Measurements from ENCODE around the gene TACR1.
"Not testable (repeated sequence)": the region's sequence is repeated elsewhere in the genome, so short reads cannot be mapped to it uniquely, and the experiment has no call there.

TACR1 gene, protein sequence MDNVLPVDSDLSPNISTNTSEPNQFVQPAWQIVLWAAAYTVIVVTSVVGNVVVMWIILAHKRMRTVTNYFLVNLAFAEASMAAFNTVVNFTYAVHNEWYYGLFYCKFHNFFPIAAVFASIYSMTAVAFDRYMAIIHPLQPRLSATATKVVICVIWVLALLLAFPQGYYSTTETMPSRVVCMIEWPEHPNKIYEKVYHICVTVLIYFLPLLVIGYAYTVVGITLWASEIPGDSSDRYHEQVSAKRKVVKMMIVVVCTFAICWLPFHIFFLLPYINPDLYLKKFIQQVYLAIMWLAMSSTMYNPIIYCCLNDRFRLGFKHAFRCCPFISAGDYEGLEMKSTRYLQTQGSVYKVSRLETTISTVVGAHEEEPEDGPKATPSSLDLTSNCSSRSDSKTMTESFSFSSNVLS

DNA sequence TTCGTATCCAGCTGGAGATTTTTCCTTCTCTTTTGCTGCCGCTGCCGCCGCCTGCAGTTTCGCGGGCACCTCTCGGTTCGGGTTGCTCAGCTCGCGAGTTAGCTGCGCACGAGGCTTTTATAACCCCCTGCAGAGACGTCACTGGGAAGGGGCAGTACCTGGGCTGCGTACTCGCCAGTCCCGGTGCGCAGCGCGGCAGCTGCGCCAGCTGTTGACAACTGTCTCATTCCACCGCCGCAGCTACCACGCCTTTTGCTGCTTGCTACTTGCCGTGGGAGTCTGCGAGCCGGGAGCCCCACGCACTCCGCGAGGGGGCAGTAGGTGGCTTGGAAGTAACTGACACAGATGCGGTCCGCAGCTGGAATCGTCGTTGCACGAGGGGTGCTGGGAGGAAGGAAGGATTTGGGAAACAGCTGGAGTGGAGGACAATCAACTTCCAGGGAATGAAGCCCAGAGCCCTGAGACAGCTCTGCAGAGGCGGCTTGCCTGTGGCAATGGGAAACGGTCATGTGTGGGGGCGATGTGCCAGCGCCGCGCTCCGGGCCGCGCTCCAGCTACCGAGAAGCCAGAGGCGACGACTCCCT lies at the start of gene TACR1:
Gene TACR1, minus strand, starts transcription at position 93 of the 584 bp plus-strand sequence. CDS start 586 bp downstream, outside the sequence.
- Mint-ChIP-seq H3K9me3 (no peaks in the 10 kb centered on the region), H3K4me1 (ENCODE audit: low read depth) (no peaks in the 10 kb centered on the region), H3K27ac (no peak within 1 kb of the TSS), H3K36me3 (ENCODE audit: low read depth) (no peaks in the 10 kb centered on the region), H3K27me3 (ENCODE audit: low read depth) (peaks cover 66% of the 10 kb centered on the region), H3K4me3 (no peak within 1 kb of the TSS)

DNA sequence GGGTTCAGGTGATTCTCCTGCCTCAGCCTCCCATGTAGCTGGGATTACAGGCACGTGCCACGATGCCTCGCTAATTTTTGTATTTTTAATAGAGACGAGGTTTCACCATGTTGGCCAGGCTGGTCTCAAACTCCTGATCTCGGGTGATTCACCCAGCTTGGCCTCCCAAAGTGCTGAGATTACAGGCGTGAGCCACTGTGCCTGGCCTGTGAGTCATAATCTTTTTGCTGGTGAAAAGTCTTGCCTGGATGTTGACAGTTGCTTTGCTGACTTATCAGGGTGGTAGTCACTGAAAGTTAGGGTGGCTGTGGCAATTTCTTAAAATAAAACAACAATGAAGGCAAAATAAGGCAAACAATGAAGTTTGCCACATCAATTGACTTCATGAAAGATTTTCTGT lies 49.3 kb upstream of the TACR1 start:
- H3K27ac Mint-ChIP-seq; H3K4me1 Mint-ChIP-seq (ENCODE audit: low read depth); H3K4me3 Mint-ChIP-seq; H3K36me3 Mint-ChIP-seq (ENCODE audit: low read depth); H3K9me3 Mint-ChIP-seq; H3K27me3 Mint-ChIP-seq (ENCODE audit: low read depth): not testable (repeated sequence)

DNA sequence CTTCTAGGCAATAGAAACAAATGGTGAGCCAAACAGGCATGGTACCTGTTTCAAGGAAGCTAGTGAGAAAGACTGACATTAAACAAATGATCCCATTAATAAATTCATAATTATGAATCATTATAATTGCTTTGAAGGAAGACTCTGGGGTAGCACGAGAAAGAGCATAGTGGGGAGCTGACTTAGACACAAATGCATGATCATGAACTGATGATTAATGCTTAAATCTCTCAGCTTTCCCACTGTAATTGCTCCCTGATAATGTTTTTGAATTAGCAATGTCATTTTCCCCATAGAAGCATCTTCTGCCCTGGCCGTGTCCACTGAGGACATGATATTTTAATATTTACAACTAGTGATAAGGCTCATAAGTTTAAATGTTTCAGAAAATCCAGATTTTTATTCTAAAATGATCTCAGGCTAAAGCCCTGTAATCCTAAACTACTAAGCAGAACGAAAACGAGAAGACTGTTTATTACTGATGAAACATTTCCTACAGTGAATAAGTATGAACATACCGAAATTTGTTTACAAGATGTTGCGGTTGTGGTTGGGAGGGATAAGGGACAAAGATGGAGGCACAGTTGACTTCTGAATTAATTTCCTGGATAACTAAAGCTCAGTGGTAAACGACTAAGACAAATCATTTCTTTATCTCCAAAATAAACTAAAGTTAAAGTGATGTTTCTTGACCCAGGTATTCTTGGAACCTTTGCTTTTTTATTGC lies 47.3 kb upstream of the TACR1 start:
- Mint-ChIP-seq H3K4me1 (ENCODE audit: low read depth) (no peaks in the 10 kb centered on the region), H3K4me3 (no peak overlapping the region), H3K36me3 (ENCODE audit: low read depth) (no peaks in the 10 kb centered on the region), H3K27me3 (ENCODE audit: low read depth) (no peaks in the 10 kb centered on the region), H3K9me3 (no peaks in the 10 kb centered on the region), H3K27ac (no peak overlapping the region)

DNA sequence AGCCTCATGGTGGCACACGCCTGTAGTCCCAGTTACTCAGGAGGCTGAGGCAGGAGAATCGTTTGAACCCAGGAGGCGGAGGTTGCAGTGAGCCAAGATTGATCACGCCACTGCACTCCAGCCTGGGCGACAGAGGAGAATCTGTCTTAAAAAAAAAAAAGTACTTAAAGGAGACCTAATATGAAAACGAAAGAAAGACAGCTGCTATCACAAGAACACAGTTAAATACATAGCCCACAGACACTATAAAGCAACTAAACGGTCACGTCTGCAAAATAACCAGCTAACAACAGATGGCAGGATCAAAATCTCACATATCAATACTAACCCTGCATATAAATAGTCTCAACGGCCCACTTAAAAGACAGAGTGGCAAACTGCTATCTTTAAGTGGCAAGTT lies 43.9 kb upstream of the TACR1 start:
- Mint-ChIP-seq H3K27ac (no peak overlapping the region), H3K4me3 (no peak overlapping the region), H3K9me3 (no peaks in the 10 kb centered on the region), H3K36me3 (ENCODE audit: low read depth) (no peaks in the 10 kb centered on the region), H3K27me3 (ENCODE audit: low read depth) (no peaks in the 10 kb centered on the region), H3K4me1 (ENCODE audit: low read depth) (no peaks in the 10 kb centered on the region)

DNA sequence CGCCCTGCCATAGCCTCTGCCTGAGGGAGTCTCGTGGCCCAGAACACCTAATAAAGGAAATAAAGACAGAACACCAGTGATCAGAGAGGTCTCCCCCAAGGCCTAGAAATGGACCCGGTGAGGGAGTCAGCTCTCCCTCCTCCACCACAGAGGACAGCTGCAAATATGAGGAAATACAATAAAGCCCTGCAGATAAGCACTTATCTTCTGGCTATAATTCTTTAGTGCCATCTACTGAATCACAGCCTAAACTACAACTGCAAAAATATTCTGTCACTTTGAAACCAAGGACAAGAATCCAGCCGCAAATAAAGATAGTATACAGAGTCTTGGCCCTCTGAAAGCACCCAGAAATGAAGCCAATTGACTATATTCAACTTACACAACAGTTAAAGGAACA lies 42.4 kb upstream of the TACR1 start:
- no peak overlapping the region for H3K4me3 Mint-ChIP-seq
- H3K27ac Mint-ChIP-seq, result no peak overlapping the region
- no peaks in the 10 kb centered on the region for H3K9me3 Mint-ChIP-seq
- H3K27me3 Mint-ChIP-seq (ENCODE audit: low read depth), result no peaks in the 10 kb centered on the region
- no peaks in the 10 kb centered on the region for H3K4me1 Mint-ChIP-seq (ENCODE audit: low read depth)
- no peaks in the 10 kb centered on the region for H3K36me3 Mint-ChIP-seq (ENCODE audit: low read depth)

DNA sequence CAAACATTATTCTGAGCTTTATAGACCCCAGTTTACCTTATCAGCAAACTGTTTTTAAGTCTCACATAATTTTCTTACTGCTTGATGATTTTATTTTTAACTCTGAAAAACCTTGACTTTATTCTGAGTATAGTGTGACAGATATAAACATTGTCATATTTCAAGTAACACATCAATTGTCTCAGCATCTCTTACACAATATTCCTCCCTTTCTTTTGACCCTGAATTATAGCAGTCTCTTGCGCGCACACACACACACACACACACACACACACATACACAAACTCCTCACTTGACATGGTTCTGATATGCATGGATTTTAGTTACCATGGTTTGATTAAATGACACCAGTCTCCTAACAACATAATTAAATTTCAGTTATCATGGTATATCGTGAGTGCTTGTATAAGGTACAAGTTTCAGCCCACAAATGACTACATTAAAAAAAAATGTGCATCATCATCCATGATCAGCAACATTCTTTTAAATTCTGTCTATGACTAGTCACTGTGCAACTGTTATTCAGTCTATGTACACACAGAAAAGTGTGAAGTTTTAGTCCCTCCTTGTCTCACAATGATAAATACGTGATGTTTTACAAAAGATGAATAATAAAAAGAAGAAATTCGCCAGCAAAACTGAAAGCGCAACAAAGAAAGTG lies 39.5 kb upstream of the TACR1 start:
- Mint-ChIP-seq H3K4me3 (no peak overlapping the region), H3K36me3 (ENCODE audit: low read depth) (no peaks in the 10 kb centered on the region), H3K4me1 (ENCODE audit: low read depth) (no peaks in the 10 kb centered on the region), H3K9me3 (no peaks in the 10 kb centered on the region), H3K27me3 (ENCODE audit: low read depth) (no peaks in the 10 kb centered on the region), H3K27ac (no peak overlapping the region)

DNA sequence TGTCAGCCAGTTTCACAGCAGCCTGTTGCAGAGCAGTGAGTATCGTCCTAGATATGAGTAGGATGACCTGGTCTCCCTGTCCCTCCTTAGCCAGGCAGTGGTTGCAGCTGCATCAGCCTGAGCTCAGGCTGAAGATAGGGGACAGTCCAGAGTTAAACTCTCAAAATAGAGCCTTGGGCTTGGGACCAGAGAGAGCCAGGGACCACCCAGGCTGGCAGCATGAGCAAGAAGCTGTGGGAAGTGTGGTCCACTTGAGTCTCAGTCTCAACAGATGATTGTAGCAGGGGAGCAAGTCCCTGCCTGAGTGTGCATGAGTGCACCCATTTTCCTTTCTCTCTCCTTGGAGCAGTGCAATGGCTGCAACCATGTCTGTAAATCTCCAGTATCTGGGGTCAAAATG lies 38.0 kb upstream of the TACR1 start:
- no peaks in the 10 kb centered on the region for H3K27me3 Mint-ChIP-seq (ENCODE audit: low read depth)
- H3K4me1 Mint-ChIP-seq (ENCODE audit: low read depth), result no peaks in the 10 kb centered on the region
- H3K4me3 Mint-ChIP-seq, result no peak overlapping the region
- H3K36me3 Mint-ChIP-seq (ENCODE audit: low read depth), result no peaks in the 10 kb centered on the region
- no peaks in the 10 kb centered on the region for H3K9me3 Mint-ChIP-seq
- H3K27ac Mint-ChIP-seq, result no peak overlapping the region

DNA sequence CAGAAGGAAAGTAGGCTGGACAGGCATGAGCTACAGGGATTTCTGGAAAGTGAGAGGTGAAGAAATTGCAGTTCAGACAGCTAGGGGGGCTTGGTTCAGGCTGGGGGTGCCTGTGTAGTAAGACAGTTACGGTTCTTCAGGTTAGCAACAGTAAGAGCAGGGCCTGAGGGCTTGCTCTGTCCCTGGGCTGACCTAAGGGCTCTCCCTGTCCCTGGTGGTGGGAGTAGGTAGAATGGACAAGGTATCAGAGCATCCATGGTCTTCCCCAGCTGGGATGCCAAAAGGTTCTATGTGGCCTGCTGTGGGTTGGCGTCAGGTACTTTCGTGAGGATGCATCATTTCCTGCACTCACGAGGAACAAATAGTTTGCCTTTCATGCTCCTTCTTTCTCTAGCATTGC lies 34.6 kb upstream of the TACR1 start:
- no peaks in the 10 kb centered on the region for H3K36me3 Mint-ChIP-seq (ENCODE audit: low read depth)
- no peaks in the 10 kb centered on the region for H3K27me3 Mint-ChIP-seq (ENCODE audit: low read depth)
- no peaks in the 10 kb centered on the region for H3K4me1 Mint-ChIP-seq (ENCODE audit: low read depth)
- no peak overlapping the region for H3K27ac Mint-ChIP-seq
- H3K4me3 Mint-ChIP-seq, result no peak overlapping the region
- H3K9me3 Mint-ChIP-seq, result no peaks in the 10 kb centered on the region

DNA sequence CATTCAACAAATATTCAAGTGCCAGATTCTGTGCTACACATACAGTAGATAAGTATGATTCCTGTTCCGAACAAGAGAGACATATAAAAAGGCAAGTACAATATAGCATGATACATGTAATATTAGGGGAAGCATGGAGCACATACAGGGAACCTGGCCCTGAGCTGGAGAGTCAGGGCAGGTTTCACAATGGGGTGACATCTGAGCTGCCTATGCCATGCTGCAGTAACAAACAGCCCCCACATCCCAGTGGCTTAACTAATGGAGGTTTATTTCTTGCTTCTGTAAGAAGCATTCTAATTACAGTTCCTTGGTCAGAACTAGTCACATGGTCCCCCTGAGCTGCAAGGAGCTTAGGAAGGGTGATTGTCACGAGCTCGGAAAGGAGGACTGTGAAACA lies 27.3 kb upstream of the TACR1 start:
- Mint-ChIP-seq H3K27ac (no peak overlapping the region), H3K4me1 (ENCODE audit: low read depth) (no peaks in the 10 kb centered on the region), H3K9me3 (no peaks in the 10 kb centered on the region), H3K27me3 (ENCODE audit: low read depth) (no peaks in the 10 kb centered on the region), H3K36me3 (ENCODE audit: low read depth) (no peaks in the 10 kb centered on the region), H3K4me3 (no peak overlapping the region)

DNA sequence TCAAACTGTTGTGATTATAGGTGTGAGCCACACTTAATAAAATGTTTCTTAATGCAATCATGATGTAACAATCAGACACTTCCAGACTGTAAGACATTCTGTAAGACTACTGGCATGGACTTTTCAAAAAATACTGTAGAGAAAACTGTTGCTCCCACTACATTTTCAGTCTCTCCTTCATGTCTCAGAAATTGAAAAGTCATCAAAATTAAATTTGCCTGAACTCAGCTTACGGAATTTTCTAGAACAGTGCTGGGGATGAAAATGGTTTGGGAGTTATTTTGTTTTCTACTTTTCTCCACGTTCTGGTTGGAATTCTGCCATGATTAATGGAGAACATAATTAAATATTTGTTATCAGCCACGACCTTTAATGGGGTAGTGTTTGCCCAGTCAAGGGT lies 26.8 kb upstream of the TACR1 start:
- H3K36me3 Mint-ChIP-seq (ENCODE audit: low read depth), result no peaks in the 10 kb centered on the region
- no peaks in the 10 kb centered on the region for H3K4me1 Mint-ChIP-seq (ENCODE audit: low read depth)
- H3K4me3 Mint-ChIP-seq, result no peak overlapping the region
- no peak overlapping the region for H3K27ac Mint-ChIP-seq
- H3K27me3 Mint-ChIP-seq (ENCODE audit: low read depth), result no peaks in the 10 kb centered on the region
- no peaks in the 10 kb centered on the region for H3K9me3 Mint-ChIP-seq

DNA sequence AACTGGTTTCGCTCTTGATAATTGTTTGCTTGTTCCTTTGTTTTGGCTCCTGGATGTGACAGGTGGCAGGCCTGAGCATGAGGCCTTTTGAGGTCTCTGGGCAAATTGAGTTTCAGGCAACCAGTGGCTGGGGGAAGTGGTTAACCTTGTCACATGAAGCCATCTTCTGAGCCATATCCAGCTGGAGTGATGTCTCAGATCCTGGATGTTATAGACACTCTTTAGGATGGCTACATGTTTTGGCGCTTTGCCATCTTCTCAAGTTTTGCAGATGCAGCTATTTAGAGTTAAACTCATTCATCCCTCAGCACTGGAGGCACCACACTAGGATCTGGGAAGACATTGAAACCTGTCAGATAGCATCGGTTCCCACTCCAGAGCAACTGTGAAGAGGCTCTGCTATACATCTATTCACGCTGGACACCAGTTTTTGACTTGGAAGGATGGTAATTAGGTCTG lies 25.3 kb upstream of the TACR1 start:
- Mint-ChIP-seq H3K27ac (no peak overlapping the region), H3K27me3 (ENCODE audit: low read depth) (no peaks in the 10 kb centered on the region), H3K9me3 (no peaks in the 10 kb centered on the region), H3K36me3 (ENCODE audit: low read depth) (no peaks in the 10 kb centered on the region), H3K4me1 (ENCODE audit: low read depth) (no peaks in the 10 kb centered on the region), H3K4me3 (no peak overlapping the region)

DNA sequence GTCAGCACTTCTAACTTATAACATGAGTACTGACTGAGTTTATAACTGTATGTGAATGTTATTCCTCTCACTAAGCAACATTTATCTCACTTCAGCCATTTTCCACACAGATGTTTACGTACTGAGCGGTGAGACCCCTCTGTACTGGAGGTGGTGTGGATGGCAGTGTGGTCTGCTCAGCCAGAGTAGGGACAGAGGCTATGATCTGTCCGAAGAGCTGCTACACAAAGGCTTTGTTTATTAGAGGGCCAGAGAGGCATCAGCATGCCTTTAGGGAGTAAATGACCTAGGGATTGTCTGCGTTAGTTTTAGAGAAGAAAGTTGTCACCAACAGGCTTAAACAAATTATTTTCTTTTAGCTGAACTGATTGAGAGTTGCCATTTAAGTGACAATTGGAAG lies 23.2 kb upstream of the TACR1 start:
- no peak overlapping the region for H3K27ac Mint-ChIP-seq
- H3K9me3 Mint-ChIP-seq, result no peaks in the 10 kb centered on the region
- no peak overlapping the region for H3K4me3 Mint-ChIP-seq
- no peaks in the 10 kb centered on the region for H3K36me3 Mint-ChIP-seq (ENCODE audit: low read depth)
- no peaks in the 10 kb centered on the region for H3K27me3 Mint-ChIP-seq (ENCODE audit: low read depth)
- H3K4me1 Mint-ChIP-seq (ENCODE audit: low read depth), result no peaks in the 10 kb centered on the region

DNA sequence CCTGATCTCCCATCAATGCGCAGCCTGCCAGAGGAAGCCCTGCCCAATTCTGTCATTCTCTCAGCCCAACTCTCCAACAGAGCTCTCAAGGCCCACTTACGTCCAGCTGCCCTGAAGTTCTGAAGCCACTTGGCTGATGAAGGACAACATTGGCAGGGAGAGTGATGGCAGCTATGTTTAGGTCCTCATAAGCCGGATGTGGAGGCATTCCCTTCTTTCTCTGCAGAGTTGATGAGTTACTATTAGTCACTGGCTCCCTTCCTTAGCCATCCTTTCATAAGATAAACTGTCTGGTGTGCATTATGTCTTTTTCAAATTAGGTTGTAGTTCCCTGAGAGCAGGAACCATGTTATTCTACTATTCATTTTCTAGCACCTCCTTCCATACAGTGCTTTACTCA lies 22.5 kb upstream of the TACR1 start:
- Mint-ChIP-seq H3K27ac (no peak overlapping the region), H3K4me3 (no peak overlapping the region), H3K9me3 (no peaks in the 10 kb centered on the region), H3K36me3 (ENCODE audit: low read depth) (no peaks in the 10 kb centered on the region), H3K4me1 (ENCODE audit: low read depth) (no peaks in the 10 kb centered on the region), H3K27me3 (ENCODE audit: low read depth) (no peaks in the 10 kb centered on the region)

DNA sequence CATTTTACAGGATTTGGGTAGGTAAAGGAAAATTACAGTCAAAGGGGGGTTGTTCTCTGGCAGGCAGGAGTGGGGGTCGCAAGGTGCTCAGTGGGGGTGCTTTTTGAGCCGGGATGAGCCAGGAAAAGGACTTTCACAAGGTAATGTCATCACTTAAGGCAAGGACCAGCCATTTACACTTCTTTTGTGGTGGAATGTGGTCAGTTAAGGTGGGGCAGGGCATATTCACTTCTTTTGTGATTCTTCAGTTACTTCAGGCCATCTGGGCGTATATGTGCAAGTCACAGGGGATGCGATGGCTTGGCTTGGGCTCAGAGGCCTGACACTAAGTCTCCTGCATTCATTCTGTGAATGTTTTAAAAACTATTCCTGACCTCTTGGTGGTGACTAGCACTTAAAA lies 19.9 kb upstream of the TACR1 start:
- not testable (repeated sequence) for H3K4me1 Mint-ChIP-seq (ENCODE audit: low read depth); H3K9me3 Mint-ChIP-seq; H3K27ac Mint-ChIP-seq; H3K36me3 Mint-ChIP-seq (ENCODE audit: low read depth); H3K27me3 Mint-ChIP-seq (ENCODE audit: low read depth); H3K4me3 Mint-ChIP-seq

All from T-helper 1 cell treated with Interleukin-12 subunit alpha and Interleukin-12 subunit beta and Interleukin-4 antibody, amounts not matched to agents 30 μg/mL and 1 μg/mL, for 36 hours (primary cell).